Activated T-helper 9 cell treated with anti-CD3 and anti-CD28 coated beads, Interleukin-2, amount 50 U/mL, for 16 hours (primary cell): ENCODE results near the gene CRMP1.
"Not testable (repeated sequence)": the region's sequence is repeated elsewhere in the genome, so short reads cannot be mapped to it uniquely, and the experiment has no call there.

Experiments
- DNase-seq: peaks from one replicate; pipeline ENCODE4 v3.0.0-alpha.2; 2020; ENCODE audit warnings: low read depth

CRMP1 gene

DNA sequence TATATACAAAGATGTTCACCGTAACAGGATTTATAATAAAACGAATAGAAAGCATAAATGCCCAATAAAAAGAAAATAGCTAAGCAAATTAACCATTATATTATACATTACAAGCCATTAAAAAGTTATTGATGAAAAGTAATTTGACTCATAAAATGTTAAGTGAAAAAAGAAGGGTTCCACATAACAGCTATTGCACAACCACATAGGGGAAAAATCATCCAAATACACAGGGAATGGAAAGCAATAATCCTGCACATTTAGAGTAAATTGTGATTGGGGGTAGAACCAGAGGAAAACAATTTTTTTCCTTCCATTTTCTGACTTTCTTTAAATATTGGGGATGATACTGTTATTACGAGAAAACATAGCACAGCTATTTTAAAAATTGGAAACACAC, 38.0 kb downstream of the CRMP1 start:
- DNase-seq = no peak

DNA sequence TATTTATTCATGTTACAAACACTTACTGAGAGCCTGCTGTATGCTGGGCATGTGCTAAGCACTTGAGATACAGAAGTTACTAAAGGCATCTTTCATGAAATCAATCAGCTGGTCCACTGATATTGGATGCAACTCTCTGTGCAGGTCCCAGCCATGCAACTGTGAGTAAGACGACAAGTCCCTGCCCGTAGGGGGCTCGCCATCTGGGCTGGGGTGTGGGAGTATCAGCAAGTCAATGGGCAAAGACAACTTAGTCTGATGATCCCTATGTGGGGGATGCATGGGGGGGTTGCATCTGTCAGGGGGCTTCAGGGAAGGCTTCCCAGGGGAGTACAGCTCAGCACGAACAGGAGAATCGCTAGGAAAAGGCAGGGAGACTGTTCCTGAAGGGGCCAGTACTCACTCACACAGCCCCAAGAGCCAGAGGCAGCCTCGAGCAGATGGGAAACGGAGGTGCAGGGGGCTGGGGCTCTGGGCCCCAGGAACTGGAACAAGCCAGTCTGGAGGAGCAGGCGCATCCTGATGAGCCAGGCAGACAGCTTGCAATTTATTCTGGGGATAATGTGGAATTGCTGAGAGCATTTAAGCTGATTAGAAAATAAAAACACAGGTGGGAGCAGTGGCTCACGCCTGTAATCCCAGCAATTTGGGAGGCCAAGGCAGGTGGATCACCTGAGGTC, 40.2 kb downstream of the CRMP1 start:
- DNase-seq = no peak

DNA sequence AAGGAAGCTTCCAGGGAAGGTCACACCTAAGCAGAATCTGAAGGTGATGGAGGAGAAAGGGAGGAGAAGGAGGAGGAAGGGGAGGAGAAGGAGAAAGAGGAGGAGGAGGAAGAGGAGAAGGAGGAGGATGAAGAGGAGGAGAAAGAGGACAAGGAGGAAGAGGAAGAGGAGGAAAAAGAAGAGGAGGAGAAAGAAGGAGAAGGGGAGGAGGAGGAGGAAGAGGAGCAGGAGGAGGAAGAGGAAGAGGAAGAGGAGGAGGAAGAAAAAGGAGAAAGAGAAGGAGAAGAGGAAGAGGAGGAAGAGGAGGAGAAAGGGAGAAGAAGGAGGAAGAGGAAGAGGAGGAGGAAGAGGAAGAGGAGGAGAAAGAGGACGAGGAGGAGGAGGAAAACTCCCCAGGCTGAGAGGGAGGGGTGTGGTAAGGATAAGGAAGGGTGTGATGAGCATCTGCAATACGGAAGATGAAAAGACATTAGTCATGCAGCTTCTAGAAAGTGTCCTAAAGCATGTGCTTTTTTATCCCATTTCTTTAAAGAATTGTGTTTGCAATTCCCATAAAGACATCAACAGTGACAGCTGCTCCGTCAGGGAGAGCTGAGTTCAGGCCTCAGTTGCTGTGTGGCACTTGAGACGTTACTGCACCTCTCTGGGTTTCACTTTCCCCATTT, 41.1 kb downstream of the CRMP1 start:
- DNase-seq = no peak

DNA sequence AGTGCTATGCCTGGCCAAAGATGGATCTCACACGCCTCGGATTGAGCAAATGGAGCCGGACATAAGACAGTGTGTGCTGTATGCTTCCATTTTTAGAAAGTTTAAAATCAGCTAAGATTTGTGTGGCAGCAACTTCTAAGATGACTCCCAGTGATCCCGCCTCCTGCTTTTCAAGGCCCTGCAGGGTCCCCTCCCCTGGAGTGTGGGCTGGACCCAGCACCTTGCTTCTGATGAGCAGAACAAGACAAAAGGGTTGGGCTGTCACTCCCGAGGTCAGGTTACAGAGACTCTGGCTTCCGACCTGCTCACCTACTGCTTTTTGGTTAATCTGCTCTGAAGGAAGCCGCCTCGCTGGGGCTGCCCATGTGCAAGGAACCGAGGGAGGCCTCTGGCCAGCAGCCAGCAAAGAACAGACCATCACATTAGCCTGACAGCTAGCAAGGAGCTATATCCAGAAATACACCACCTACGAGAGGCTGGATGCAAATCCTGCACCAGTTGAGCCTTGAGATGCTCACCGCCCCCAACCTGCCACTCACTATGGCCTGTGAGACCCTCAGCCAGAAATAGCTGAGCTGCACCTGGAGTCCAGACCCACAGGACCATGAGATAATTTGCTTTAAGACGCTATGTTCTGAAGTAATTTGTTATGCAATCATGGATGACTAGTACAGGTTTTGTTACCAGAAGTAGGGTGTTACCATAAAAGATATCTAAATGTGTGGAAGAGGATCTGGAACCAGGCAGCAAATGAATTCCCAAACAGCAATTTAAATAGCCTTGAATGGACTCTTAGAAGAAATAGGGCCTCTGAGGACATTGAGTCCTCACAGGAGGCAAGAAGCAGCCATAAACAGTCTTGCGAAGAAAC, 47.6 kb downstream of the CRMP1 start:
- no peak for DNase-seq

DNA sequence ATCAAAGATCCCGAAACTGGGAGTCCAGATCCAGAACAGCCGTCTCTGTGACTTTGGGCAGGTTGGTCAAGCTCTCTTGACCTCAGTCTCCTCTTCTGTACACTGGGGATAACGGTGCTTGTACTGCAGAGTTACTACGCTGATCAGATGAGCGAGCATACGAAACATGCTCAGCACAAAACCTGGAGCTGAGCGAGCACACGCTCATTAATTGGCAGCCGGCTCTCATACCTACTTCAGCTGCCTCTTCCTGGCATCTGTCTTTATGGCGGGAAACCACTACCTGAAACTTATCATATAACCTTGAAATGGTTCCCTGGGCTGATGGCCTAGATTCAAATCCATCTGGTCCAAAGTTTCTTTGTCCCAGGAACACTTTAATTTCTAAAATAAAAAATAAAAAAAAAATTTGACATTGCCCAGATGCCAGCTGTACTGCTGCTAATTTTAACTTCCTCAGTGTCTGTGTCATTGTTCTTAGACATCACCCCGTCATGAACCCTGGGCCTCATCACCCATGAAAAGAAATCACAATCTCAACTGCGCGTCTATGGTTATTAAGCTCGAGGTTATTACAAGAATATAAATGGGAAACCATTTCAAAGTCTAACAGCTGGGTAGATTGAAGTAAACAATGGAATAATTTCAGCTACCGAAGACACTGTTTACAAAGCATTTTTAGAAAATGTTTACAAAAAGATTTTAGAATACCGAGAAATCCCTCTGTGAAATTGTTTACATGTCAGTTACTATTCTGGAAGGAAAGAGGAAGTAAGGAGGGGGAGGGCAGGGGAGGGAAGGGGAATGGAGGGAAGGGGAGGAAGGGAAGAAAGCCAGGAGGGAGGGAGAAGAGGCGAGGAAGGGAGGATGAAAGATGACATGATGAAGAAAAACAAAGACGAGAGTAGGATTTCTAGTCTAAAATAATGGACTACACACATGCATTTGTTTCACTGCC, 49.0 kb downstream of the CRMP1 start:
- no peak for DNase-seq

DNA sequence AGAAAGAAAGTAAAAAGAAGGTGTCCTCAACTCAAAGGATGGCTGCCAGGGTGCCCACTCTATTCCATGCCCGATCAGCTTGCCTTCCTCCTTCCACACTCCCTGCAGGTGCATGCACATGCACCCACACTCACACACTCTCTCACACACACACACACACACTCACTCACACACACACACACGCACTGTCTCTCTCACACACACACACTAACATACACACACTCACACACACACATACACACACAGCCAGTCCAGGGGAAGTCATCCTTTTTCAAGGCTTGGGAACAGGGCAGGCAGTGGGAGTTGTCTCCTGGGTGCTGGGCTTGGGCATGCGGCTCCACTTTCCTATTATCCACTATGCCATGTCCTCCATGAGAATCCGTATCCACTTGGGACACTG, 50.4 kb downstream of the CRMP1 start:
- DNase-seq = no peak

DNA sequence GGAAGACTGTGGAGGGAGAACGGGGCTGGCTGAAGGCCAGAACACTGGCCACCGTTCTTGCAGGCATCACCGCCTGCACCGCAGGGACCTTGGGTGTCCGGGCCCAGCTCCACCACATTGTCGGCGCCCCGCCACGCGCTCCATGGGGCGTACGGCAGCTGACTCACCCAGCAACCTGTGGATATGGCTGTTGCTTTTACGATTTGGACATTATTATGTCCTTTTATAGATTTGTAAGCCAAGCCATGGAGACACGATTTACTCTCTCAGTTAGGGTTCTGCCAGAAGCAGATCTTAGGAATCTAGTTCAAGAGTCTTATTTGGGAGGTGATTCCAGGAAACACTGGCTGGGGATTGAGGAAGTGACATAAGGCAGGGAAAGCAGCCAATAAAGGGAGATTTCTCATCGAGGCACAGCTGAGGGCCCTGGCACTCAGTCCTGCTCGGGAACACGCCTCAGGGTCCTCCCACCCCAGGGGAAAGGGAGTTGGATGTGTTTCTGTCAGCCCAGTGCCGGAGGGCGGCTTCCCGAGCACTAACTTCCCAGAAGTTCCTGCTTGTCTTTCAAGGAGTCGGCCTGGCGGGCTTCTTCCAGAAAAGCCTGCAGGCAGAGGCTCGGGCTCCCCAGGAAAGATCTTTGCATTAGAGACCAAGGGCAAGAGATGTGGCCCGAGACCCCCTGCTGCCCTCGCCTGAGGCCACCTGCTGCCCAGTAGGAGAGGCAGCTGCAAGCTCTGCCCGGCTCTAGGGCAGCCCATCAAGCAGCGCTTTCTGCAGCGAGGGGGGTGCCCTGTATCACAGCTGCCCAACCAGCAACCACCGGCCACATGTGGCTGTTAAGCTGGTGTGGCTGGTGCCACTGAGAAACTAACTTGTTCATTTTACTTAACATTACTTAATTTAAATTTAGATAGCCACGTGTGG, 52.9 kb downstream of the CRMP1 start:
- DNase-seq = no peak

DNA sequence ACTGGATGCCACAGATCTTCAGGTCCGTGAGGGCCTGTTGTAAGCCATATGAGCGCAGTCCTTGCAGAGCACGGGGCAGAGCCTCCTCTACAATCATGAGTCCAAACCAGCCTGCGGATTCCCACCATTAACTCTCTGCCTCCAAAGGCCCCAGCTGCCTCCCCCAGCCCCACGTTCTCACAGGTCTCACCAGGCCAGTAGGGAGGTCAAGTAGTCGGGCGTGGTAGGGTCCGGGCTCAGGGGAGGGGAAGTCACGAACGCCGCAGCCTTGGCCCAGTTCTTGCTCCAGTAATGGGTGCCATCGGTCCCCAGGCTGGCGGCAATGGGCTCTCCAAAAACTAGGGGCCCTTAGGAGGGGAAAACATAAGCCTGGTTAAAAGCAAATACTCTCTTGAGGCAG, 53.6 kb downstream of the CRMP1 start:
- no peak for DNase-seq

DNA sequence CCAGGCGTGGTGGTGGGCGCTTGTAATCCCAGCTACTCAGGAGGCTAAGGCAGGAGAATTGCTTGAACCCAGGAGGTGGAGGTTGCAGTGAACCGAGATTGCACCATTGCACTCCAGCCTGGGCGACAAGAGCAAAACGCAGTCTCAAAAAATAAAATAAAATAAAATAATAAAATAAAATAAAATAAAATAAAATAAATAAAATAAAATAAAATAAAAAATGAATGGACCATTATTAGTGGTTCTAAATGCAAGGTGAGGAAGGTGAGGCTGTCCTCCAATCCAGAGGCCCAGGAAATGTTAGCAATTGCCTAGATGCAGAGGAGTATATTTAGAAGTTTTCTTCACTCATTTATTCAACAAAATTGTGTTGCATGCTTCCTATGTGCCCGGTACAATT, 55.4 kb downstream of the CRMP1 start:
- not testable (repeated sequence) for DNase-seq

DNA sequence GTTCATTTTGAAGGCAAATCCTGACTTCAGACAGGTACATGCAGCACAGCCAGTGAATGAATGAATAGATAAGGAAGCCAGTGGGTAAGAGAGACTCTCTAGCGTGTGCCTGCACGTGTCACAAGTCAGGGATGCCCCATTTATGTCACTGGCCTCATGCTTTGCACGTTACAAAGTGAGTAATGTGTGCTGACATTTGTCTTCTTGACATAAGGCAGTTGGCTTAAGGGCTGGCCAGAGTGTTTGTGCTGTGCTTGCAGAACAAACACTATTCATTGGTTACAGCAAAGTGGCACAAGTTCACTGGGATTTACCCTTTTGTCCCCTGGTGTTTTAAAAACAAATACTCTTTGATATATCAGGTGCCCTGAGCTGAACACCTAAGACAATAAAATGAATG, 55.9 kb downstream of the CRMP1 start:
- no peak for DNase-seq

DNA sequence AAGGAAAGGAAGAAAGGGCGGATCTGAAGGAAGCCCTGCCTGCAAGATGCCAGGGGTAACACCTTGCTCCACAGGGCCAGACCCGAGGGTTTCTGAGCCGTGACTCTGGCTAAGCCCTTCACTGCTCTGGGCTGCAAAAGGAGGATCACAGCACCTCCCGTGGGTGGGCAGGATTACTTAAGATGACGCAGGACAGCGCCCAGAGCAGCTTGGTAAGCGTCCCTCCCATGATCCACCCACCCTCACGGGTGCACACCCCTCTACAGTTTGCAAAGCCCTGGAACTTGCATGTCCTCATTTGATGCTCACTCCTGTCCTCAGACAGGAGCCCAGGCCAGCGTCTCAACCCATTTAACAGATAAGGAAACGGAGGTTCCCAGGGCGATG, 64.9 kb downstream of the CRMP1 start:
- DNase-seq = no peak

DNA sequence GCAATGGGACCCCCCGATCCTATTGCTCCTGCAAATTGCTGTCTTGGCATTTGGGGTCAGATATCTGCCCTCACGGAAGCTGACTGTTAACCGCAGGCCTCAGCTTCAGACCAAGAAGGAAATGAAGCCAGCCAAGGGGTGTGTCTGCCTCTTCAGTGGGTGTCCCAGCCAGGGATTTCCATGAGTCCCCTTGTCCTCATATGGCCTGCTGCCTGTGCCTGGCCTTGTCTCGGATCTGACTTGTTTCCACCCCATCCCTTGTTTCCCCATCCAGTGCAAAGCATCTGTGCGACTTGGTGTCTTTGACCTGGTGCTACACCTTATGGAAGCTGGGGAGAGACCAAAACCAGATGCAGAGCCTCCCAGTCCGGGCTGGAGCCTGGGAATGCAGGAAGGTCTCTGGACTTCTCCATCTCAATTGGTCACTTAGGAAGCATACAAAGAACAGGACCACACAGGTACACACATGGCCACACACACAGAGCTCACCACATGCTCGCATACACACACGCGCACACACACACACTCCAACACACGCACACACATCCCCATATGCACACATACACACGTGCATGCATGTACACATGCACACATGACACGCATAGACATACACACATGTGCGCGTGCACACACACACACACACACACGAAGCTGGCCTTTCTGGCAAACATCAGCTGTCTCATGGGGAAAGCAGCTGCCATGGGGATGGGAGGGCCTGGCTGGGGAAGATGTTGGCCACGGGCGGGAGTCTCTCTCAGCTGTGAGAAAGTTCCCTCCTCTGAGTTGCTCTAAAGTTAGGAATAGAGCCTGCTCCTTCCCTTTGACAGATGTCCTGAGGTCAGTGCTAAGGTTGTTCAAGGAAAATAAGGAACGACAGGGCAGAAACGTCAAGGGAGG, 65.5 kb downstream of the CRMP1 start:
- no peak for DNase-seq

DNA sequence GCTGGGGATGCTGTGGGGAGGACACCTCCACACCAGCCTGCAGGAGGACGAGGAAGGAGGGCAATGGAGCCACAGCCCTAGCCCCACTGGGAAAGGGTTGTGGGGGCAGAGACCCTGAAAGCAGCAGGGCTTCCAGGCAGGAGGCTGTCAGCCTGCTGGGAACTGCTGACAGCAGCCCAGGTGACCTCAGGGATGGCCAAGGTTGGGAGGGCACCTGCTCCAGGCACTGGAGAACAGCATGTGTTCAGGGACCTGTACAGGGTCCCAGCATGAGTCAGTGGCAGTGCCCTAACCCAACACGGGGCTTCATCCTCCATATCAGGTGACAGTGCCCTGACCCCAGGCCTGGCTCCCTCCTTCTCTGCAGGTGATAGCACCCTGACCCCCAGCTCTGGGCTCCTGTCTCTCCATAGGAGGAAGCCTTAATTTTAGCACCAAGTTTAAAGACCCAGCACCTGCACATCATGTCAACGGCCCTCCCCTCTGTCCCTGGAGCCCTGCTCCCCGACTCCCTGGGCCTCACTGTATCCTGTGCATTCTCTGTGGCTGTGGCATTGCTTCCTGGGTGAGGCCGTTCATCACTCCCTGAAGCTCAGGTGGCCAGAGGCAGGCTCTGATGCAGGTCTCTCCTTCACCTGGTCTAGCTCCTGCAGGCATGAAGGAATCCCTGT, 66.3 kb downstream of the CRMP1 start:
- DNase-seq = no peak

DNA sequence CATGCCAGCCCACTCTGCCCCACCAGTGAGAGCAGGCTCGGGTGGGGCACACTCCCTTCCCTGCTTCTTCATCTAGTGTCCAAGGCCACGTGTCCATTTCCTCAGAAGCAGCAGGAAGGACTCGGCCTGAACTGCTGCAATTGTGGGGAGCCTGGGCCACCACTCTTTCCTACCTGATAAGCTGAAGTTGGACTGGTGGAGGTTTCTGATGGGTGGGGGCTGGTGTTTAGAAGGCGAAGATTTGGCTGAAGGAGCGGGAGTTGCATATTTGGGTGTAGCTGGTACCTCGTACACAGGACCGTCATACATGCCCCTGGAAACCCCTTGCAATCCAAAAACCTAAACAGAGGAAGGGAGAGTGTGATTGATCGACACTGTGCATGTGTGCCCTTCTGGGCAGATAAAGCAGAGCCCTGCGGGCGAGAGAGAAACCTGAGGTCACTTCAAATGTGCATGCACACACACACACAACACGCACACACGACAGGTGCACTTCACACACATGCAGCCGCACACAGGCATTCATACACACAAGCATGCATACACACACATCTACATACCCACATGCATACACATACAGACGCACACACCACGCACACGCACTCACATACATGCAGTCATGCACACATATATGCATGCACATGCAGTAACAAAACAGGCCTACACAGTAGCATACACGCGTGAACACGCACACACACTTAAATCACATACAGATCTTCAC, 67.4 kb downstream of the CRMP1 start:
- DNase-seq = no peak

DNA sequence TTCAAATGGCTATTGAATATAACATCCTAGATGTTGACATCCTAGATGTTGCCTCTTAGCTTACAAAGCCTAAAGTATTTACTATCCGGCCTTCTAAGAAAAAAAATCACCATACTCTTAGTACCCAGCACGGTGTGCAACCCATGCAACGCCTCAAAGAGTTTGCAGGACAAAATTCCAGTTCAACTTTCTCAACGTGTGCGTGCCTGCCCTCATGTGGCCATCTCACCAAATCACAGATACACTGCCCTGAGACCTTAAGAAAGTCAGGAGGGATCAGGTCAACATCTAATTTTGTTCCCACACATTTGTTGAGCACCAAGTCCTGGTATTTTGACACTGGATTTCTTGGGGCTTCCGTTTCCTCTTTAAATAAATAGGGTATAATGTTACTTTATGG, 68.3 kb downstream of the CRMP1 start:
- no peak for DNase-seq

DNA sequence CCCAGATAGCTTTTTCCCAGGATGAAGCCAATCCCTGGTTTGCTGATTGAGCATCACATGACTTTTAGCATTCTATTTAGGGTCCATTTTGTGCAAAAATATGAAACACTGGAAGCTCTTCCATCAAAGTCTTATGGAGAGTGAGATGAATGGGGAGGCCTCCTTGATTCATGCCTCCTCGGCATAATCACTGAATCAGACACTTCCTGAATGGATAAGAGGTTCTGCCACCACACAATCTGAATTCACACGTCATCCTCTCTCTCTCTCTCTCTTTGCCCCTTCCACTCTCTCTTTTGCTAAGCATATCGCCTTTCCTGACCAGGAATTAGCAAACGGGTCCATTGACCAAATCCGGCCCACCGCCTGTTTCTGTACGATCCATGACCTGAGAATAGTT, 68.7 kb downstream of the CRMP1 start:
- no peak for DNase-seq

DNA sequence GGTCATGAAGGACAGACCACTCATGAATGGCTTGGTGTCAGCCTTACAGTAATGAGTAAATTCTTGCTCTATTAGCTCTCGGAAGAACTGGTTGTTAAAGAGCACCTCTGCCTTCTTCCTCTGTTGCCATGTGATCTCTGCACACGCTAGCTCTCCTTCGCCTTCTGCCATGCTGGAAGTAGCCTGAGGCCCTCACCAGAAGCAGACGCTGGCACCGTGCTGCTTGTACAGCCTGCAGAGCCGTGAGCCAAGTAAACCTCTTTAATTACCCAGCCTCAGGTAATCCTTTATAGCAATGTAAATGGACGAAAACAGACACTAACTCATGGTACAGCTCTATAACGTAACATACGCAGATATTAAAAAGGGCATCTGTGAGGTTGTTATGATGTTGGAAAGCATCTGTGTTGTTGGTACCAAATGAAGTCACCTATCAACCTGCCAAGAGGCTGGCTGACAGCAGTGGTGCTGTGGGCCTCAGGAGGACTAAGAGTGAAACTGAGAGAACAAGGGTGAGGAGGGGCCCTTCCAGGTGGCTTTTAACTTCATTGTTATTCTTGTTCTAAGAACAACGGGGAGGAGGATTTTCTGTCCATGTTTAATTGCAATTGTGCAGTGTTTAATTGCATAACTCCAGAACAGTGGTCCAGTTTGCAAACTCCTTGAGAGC, 69.2 kb downstream of the CRMP1 start:
- no peak for DNase-seq

DNA sequence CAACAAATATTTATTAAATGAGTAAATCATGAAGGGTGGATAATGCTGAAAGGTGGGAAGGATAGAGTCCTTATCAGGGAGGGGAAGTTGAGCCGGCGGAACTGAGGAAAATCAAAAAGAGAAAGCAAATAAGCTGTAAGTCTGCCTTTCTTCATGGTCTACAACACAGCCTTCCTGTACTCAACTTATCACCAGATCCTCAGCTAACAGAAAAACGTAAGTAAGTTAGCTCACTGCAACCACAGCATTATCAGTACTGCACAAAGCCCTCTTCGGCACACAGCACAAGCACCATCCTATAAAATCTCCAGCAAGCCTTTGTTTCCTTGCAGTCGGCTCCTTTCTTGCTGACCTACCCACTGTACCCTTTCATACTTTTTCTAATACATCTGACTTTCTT, 70.3 kb downstream of the CRMP1 start:
- no peak for DNase-seq
